ENCODE measurements around the gene SPOCK3.
"Not testable (repeated sequence)": the region's sequence is repeated elsewhere in the genome, so short reads cannot be mapped to it uniquely, and the experiment has no call there.

The SPOCK3 gene

GRCh38 chr4:167234316-167234881, at the start of gene SPOCK3:
Gene SPOCK3, minus strand, starts transcription at chr4:167234494.
- DNase-seq (ENCODE audit: low read depth, low spot score), result no peak

GRCh38 chr4:167282171-167282864, 48.0 kb upstream of the SPOCK3 start:
- no peak for DNase-seq (ENCODE audit: low read depth, low spot score)

GRCh38 chr4:167281545-167281944, 47.3 kb upstream of the SPOCK3 start:
- DNase-seq (ENCODE audit: low read depth, low spot score), result not testable (repeated sequence)

GRCh38 chr4:167274351-167274750, 40.1 kb upstream of the SPOCK3 start:
- DNase-seq (ENCODE audit: low read depth, low spot score), result no peak

GRCh38 chr4:167265231-167265630, 30.9 kb upstream of the SPOCK3 start:
- no peak for DNase-seq (ENCODE audit: low read depth, low spot score)

GRCh38 chr4:167248271-167248670, 14.0 kb upstream of the SPOCK3 start:
- no peak for DNase-seq (ENCODE audit: low read depth, low spot score)

GRCh38 chr4:167239627-167240026, 5.3 kb upstream of the SPOCK3 start:
- no peak for DNase-seq (ENCODE audit: low read depth, low spot score)

GRCh38 chr4:167238226-167238625, 3.9 kb upstream of the SPOCK3 start:
- DNase-seq (ENCODE audit: low read depth, low spot score), result no peak

GRCh38 chr4:167233685-167234315, 494 bp downstream of the SPOCK3 start:
- DNase-seq (ENCODE audit: low read depth, low spot score), result no peak

GRCh38 chr4:167232805-167233684, 1.2 kb downstream of the SPOCK3 start:
- DNase-seq (ENCODE audit: low read depth, low spot score), result no peak

GRCh38 chr4:167230744-167231143, 3.5 kb downstream of the SPOCK3 start:
- no peak for DNase-seq (ENCODE audit: low read depth, low spot score)

GRCh38 chr4:167222099-167222498, 12.2 kb downstream of the SPOCK3 start:
- no peak for DNase-seq (ENCODE audit: low read depth, low spot score)

GRCh38 chr4:167221084-167221483, 13.2 kb downstream of the SPOCK3 start:
- DNase-seq (ENCODE audit: low read depth, low spot score), result no peak

- DNase-seq (ENCODE audit: low read depth, low spot score), result no peak
Measured at GRCh38 chr4:167218022-167218608, 16.2 kb downstream of the SPOCK3 start.

GRCh38 chr4:167216783-167217182, 17.5 kb downstream of the SPOCK3 start:
- DNase-seq (ENCODE audit: low read depth, low spot score), result no peak

- DNase-seq (ENCODE audit: low read depth, low spot score), result no peak
Measured at GRCh38 chr4:167210166-167210565, 24.1 kb downstream of the SPOCK3 start.

GRCh38 chr4:167196344-167197012, 37.8 kb downstream of the SPOCK3 start:
- no peak for DNase-seq (ENCODE audit: low read depth, low spot score)

- no peak for DNase-seq (ENCODE audit: low read depth, low spot score)
Measured at GRCh38 chr4:167190379-167190778, 43.9 kb downstream of the SPOCK3 start.

GRCh38 chr4:167185465-167185864, 48.8 kb downstream of the SPOCK3 start:
- no peak for DNase-seq (ENCODE audit: low read depth, low spot score)

GRCh38 chr4:167183036-167183435, 51.3 kb downstream of the SPOCK3 start:
- DNase-seq (ENCODE audit: low read depth, low spot score), result no peak

- DNase-seq (ENCODE audit: low read depth, low spot score), result no peak
Measured at GRCh38 chr4:167177925-167178324, 56.4 kb downstream of the SPOCK3 start.
